ENCODE data around the gene MN1. TPM values are rescaled to one million over a fixed set of nuclear protein-coding genes. Genes with fewer than 3 reads are reported as not detected.

The MN1 gene
- total and polyA plus RNA-seq, 8 donors: 0.50 to 6.4 (median 2.8) TPM

DNA sequence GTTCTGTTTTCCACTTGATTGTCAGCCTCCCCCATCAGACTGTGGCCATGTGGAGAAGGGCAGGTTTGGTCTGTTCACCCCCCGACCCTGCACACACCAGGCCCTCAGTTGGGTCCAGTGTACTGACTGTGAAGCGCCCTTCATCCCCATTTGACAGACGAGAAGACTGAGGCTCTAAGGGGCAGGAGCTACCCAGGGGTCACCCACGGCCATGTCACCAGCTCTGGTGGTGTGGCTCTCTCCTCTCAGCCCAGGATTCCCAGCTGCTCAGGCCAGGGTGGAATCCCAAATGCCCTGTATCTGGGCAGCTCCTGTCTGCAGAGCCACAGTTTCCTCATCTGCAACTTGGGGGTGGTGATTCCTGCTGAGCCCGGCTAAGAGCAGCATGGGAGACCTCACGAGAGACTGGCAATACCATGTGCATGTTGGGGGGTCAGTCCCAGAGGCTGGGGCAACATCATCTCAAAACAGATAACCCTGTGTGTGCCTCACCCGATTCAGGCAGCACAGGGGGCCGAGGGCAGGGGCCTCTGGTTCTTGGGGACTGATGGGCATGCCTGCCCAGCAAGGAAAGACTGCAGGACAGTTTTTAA is 46.6 kb downstream of the MN1 start:
- 74 to 88% (median 84%) methylated on average over 4 to 8 of the region's 8 CpGs for WGBS, 5 donors
- H3K9me3 ChIP-seq: no peaks in the 10 kb centered on the region
- H3K4me3 ChIP-seq: no peak overlapping the region
- DNase-seq: no peak
- H3K27ac ChIP-seq: peak overlapping the region in 2 of 5 donors; percentile 73 to 74
- no peak for TF ChIP-seq POLR2A (IDR thresholded peaks at IDR 0.05)
- TF ChIP-seq EP300 (IDR thresholded peaks at IDR 0.05): no peak
- TF ChIP-seq CTCF (IDR thresholded peaks at IDR 0.05): no peak
- TF ChIP-seq POLR2AphosphoS5 (IDR thresholded peaks at IDR 0.05): no peak
- no peaks in the 10 kb centered on the region for H3K27me3 ChIP-seq
- no peaks in the 10 kb centered on the region for H3K36me3 ChIP-seq
- intact Hi-C loops (cut with DNase I; ENCODE audit: low total_unique reads): no loop called here
- H3K4me1 ChIP-seq: peaks cover 0 to 30% (median 17%) of the 10 kb centered on the region in 4 donors

DNA sequence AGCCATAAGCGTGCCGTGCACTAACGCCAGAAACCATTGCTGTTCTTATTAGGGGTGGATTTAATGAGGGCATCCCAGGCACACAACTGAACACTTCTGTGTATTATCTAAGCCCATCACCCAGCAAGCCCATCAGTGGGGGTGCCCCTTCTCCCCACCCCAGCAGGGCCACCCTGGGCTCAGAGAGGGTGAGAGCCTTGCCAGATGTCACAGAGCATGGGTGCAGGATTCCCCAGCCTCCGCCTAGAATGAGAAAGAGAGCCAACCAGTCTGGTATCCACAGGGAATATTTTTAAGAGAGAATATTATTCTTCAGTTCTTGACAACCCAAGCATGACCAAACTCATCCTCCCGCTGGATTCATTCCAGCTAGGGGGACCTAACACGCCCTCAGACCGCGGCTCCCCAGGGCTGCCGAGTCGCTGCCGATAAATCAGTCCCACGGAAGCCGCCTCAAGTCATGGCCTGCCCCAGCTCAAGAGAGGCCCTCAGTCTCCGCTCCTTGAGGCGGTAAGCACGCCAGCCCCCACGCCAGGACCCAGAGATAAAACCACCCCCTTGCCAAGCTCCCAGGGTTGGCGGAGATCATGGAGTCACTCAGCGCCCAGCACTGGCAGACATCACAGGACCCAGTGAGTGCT is 47.2 kb downstream of the MN1 start:
- 78 to 86% (median 84%) methylated on average over 12 to 19 of the region's 19 CpGs for whole genome bisulfite sequencing, 5 donors
- Histone ChIP-seq H3K27me3 (no peaks in the 10 kb centered on the region), H3K4me1 (peaks cover 4 to 36% (median 23%) of the 10 kb centered on the region in 4 donors), H3K36me3 (no peaks in the 10 kb centered on the region), H3K4me3 (no peak overlapping the region), H3K27ac (peak overlapping the region in 3 of 5 donors; percentile 42 to 74 (median 73)), H3K9me3 (no peaks in the 10 kb centered on the region)
- TF ChIP-seq CTCF (IDR thresholded peaks at IDR 0.05): no peak
- TF ChIP-seq EP300 (IDR thresholded peaks at IDR 0.05): no peak
- TF ChIP-seq POLR2AphosphoS5 (IDR thresholded peaks at IDR 0.05): no peak
- TF ChIP-seq POLR2A (IDR thresholded peaks at IDR 0.05): no peak
- DNase-seq: peak in 1 of 2 donors; percentile 54
- intact Hi-C loops (cut with DNase I; ENCODE audit: low total_unique reads): no loop called here

- WGBS, 5 donors: 48 to 60% (median 55%) methylated on average over 3 to 4 of the region's 4 CpGs
- Histone ChIP-seq H3K36me3 (no peaks in the 10 kb centered on the region), H3K4me1 (peaks cover 13 to 47% (median 30%) of the 10 kb centered on the region in 4 donors), H3K27ac (peak overlapping the region in 3 of 5 donors; percentile 42 to 74 (median 73)), H3K27me3 (no peaks in the 10 kb centered on the region), H3K9me3 (no peaks in the 10 kb centered on the region), H3K4me3 (no peak overlapping the region)
- TF ChIP-seq CTCF (IDR thresholded peaks at IDR 0.05): no peak
- peak in 1 of 3 donors; percentile 2 for TF ChIP-seq POLR2AphosphoS5 (IDR thresholded peaks at IDR 0.05)
- no peak for TF ChIP-seq POLR2A (IDR thresholded peaks at IDR 0.05)
- no peak for TF ChIP-seq EP300 (IDR thresholded peaks at IDR 0.05)
- peak; percentile 29 to 57 for DNase-seq
- intact Hi-C loops (cut with DNase I; ENCODE audit: low total_unique reads): no loop called here
These were observed 48.8 kb downstream of the MN1 start for GRCh38 chr22:27752771-27753170.

DNA sequence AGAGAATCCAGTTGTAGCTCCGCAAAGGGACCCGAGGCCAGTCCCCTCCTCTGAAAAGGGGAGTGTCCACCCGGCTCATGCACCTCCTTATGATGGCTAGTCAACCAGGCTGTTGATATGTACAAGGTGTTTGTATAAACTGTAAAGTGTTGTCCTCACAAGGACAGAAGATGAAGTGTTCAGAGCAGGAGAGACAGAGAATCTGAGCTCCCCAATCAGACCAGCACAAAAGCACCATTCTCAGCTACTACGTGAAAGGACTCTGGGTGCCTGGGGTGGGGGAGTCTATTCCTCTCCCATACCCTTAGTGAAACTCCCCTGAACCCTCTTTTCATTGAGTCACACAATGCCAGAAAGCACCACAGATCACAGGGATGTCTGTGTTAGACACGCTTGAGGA is 49.4 kb downstream of the MN1 start:
- no peak for DNase-seq
- no peaks in the 10 kb centered on the region for H3K36me3 ChIP-seq
- H3K4me1 ChIP-seq: peaks cover 13 to 47% (median 30%) of the 10 kb centered on the region in 4 donors
- H3K27me3 ChIP-seq: no peaks in the 10 kb centered on the region
- H3K4me3 ChIP-seq: no peak overlapping the region
- intact Hi-C loops (cut with DNase I; ENCODE audit: low total_unique reads): no loop called here
- no peaks in the 10 kb centered on the region for H3K9me3 ChIP-seq
- WGBS, 5 donors: 85 to 90% (median 90%) methylated on average over 5 of the region's 5 CpGs
- TF ChIP-seq POLR2A (IDR thresholded peaks at IDR 0.05) (no peak), EP300 (IDR thresholded peaks at IDR 0.05) (no peak), POLR2AphosphoS5 (IDR thresholded peaks at IDR 0.05) (no peak), CTCF (IDR thresholded peaks at IDR 0.05) (no peak)
- H3K27ac ChIP-seq: peak overlapping the region in 3 of 5 donors; percentile 42 to 74 (median 73)
